ENCODE measurements around the gene HMGCS1.

HMGCS1 gene

GRCh38 chr5:43242196-43242595 lies 71.0 kb downstream of the HMGCS1 start:
- Histone ChIP-seq H3K27me3 (replicated peaks) (no peaks in the 10 kb centered on the region), H3K27ac (no peak overlapping the region), H3K36me3 (replicated peaks) (no peaks in the 10 kb centered on the region), H3K4me3 (ENCODE audit: low read depth, low read length) (no peak overlapping the region)
- no peak for TF ChIP-seq CTCF (IDR thresholded peaks at IDR 0.05; ENCODE audit: low read depth, low read length, missing control alignments)
- DNase-seq, result no peak
- in situ Hi-C loops (cut with HindIII; ENCODE audit: low pct_ligation_motif_present, low sequenced_read_pairs), result no loop called here

Measured in brain microvascular endothelial cell (primary cell).